Measurements from ENCODE around the gene ERBB2. TPM values are rescaled to one million over a fixed set of nuclear protein-coding genes. Genes with fewer than 3 reads are reported as not detected.

The ERBB2 gene
- total and polyA plus RNA-seq, 9 of the 15 experiments (the other 6 are each of a cell fraction or from before 2014, with no cell fraction given) = 0.74 to 5.6 (median 3.3) TPM

GRCh38 chr17:39754161-39754957 lies 54.5 kb downstream of the ERBB2 start (continued):
- TF ChIP-seq SMARCC2 (IDR thresholded peaks at IDR 0.05; ENCODE audit: low read depth) = no peak
- TF ChIP-seq ZNF445 (CRISPR knock-in tag; IDR thresholded peaks at IDR 0.05; ENCODE audit: low read depth) = no peak
- TF ChIP-seq DEAF1 (CRISPR knock-in tag; IDR thresholded peaks at IDR 0.05) = peak; percentile 78
- TF ChIP-seq CUX1 (CRISPR knock-in tag; IDR thresholded peaks at IDR 0.05) = no peak
- peak; percentile 81; the same call in 1 of the 2 replicates for TF ChIP-seq E2F1 (CRISPR knock-in tag; IDR thresholded peaks at IDR 0.05)
- peak; percentile 29 for TF ChIP-seq TAF1 (IDR thresholded peaks at IDR 0.05; ENCODE audit: control insufficient read depth, extremely low read depth, insufficient read depth, low read length, severe bottlenecking)
- no peak for TF ChIP-seq HDAC3 (IDR thresholded peaks at IDR 0.05; ENCODE audit: borderline replicate concordance, partially characterized antibody)
- 0 out of 2 replicates have a peak, but pooled peaks have one; percentile 44 for TF ChIP-seq ZBED1 (IDR thresholded peaks at IDR 0.05)
- TF ChIP-seq SAFB (IDR thresholded peaks at IDR 0.05; ENCODE audit: borderline replicate concordance, low read depth, low read length) = no peak; the same call in 1 of the 2 replicates
- peak; percentile 85 for TF ChIP-seq POLR2G (IDR thresholded peaks at IDR 0.05; ENCODE audit: low read depth, low read length)
- no peak for TF ChIP-seq TFAM (CRISPR knock-in tag; conservative IDR thresholded peaks at IDR 0.05)
- TF ChIP-seq FOXK1 (CRISPR knock-in tag; IDR thresholded peaks at IDR 0.05; ENCODE audit: borderline replicate concordance) = no peak
- no peak for TF ChIP-seq MBD1 (CRISPR knock-in tag; IDR thresholded peaks at IDR 0.05)
